Thyroid gland (tissue), 4 donors: ENCODE data around the gene CD2AP. TPM values are rescaled to one million over a fixed set of nuclear protein-coding genes. Genes with fewer than 3 reads are reported as not detected.

Experiments used
- DNase-seq, 2 donors: peaks; one replicate each; pipeline ENCODE4 v3.0.0-alpha.2; 2019
- H3K27ac ChIP-seq, 3 donors: fragments of 200-600 bp; sonication (generic); 1 replicate in 2 of 3; 2 replicates in 1 of 3; pipeline ENCODE4 v1.5.1; 2016 to 2019; ENCODE audit warnings: mild to moderate bottlenecking in 1 of 3, moderate library complexity in 1 of 3
- H3K27me3 ChIP-seq: fragments of 200-600 bp; sonication (generic); one replicate; pipeline ENCODE4 v1.5.1; 2019
- H3K36me3 ChIP-seq, 2 donors: fragments of 200-600 bp; sonication (generic); one replicate each; pipeline ENCODE4 v1.5.1; 2016 to 2019
- H3K4me1 ChIP-seq, 2 donors: fragments of 200-600 bp; sonication (generic); one replicate each; pipeline ENCODE4 v1.5.1; 2017 to 2019
- H3K4me3 ChIP-seq, 3 donors: fragments of 200-600 bp; sonication (generic); replicated peaks in 1 of 3; 1 replicate in 2 of 3; 2 replicates in 1 of 3; pipeline ENCODE4 v1.5.1; 2016; ENCODE audit warnings: mild to moderate bottlenecking in 1 of 3
- H3K9me3 ChIP-seq: fragments of 200-600 bp; sonication (generic); one replicate; pipeline ENCODE4 v1.5.1; 2017
- CTCF ChIP-seq, 6 experiments: fragments of 200-600 bp in 3 of 6; fragments of 450-650 bp in 3 of 6; sonication (generic) in 3 of 6; IDR thresholded peaks; one replicate each; pipeline ENCODE4 v1.5.1; 2016 to 2019; ENCODE audit warnings: antibody characterized with exemption in 6 of 6, mild to moderate bottlenecking in 2 of 6, inconsistent platforms in 1 of 6, moderate library complexity in 1 of 6
- POLR2A ChIP-seq, 2 donors: fragments of 450-650 bp; IDR thresholded peaks; one replicate each; pipeline ENCODE4 v1.6.1; 2017; ENCODE audit warnings: antibody characterized with exemption in 2 of 2, mild to moderate bottlenecking in 2 of 2, moderate library complexity in 1 of 2
- WGBS, 2 donors: methylation state at CpG; one replicate each; pipeline ENCODE4 v1.1.5; 2017; 5-methylcytosine and 5-hydroxymethylcytosine counted together
- intact Hi-C: fragments of 100-400 bp; cut with DNase I; formaldehyde crosslinking; loops from one replicate; pipeline ENCODE4 v1.15.1; 2023
- total RNA-seq, 4 donors: library from RNA; depleted of rRNA; stranded (reverse); fragments of >200 nt; gene quantifications; one replicate each; pipeline ENCODE4 v1.2.3, GENCODE V29; 2016

CD2AP gene
- total RNA-seq, 4 donors from 2014 or later = 27.9 to 48.2 (median 33.0) TPM

- WGBS, 2 donors = 91 to 93% methylated on average over 5 of the region's 5 CpGs
- no peaks in the 10 kb centered on the region for H3K9me3 ChIP-seq
- no peak overlapping the region for H3K27ac ChIP-seq
- DNase-seq = no peak
- peaks cover under 1 to 9% of the 10 kb centered on the region in 2 donors for H3K4me1 ChIP-seq
- H3K36me3 ChIP-seq = no peaks in the 10 kb centered on the region
- no peaks in the 10 kb centered on the region for H3K27me3 ChIP-seq
- TF ChIP-seq POLR2A (IDR thresholded peaks at IDR 0.05) (no peak), CTCF (IDR thresholded peaks at IDR 0.05) (no peak)
- H3K4me3 ChIP-seq = no peak overlapping the region
- intact Hi-C loops = no loop called here
These were observed 52.1 kb downstream of the CD2AP start for GRCh38 chr6:47529734-47530133.

- Histone ChIP-seq H3K27me3 (no peaks in the 10 kb centered on the region), H3K4me1 (no peaks in the 10 kb centered on the region), H3K4me3 (no peak overlapping the region), H3K9me3 (no peaks in the 10 kb centered on the region), H3K36me3 (no peaks in the 10 kb centered on the region), H3K27ac (no peak overlapping the region)
- TF ChIP-seq CTCF (IDR thresholded peaks at IDR 0.05) (no peak), POLR2A (IDR thresholded peaks at IDR 0.05) (no peak)
- intact Hi-C loops = no loop called here
- no peak for DNase-seq
- 95 to 100% methylated on average over 1 of the region's 1 CpG for WGBS, 2 donors
These were observed 55.5 kb downstream of the CD2AP start for GRCh38 chr6:47532981-47533585.

GRCh38 chr6:47534063-47534462, 56.5 kb downstream of the CD2AP start:
- H3K9me3 ChIP-seq = no peaks in the 10 kb centered on the region
- no peak overlapping the region for H3K27ac ChIP-seq
- H3K27me3 ChIP-seq = no peaks in the 10 kb centered on the region
- no peak overlapping the region for H3K4me3 ChIP-seq
- no peaks in the 10 kb centered on the region for H3K4me1 ChIP-seq
- intact Hi-C loops = no loop called here
- TF ChIP-seq POLR2A (IDR thresholded peaks at IDR 0.05) (no peak), CTCF (IDR thresholded peaks at IDR 0.05) (no peak)
- no peak for DNase-seq
- H3K36me3 ChIP-seq = no peaks in the 10 kb centered on the region

- Histone ChIP-seq H3K27me3 (no peaks in the 10 kb centered on the region), H3K36me3 (no peaks in the 10 kb centered on the region), H3K4me1 (no peaks in the 10 kb centered on the region), H3K4me3 (no peak overlapping the region), H3K9me3 (no peaks in the 10 kb centered on the region), H3K27ac (no peak overlapping the region)
- intact Hi-C loops = no loop called here
- TF ChIP-seq POLR2A (IDR thresholded peaks at IDR 0.05) (no peak), CTCF (IDR thresholded peaks at IDR 0.05) (no peak)
- WGBS, 2 donors = 71 to 78% methylated on average over 2 of the region's 2 CpGs
- no peak for DNase-seq
These were observed 58.0 kb downstream of the CD2AP start for GRCh38 chr6:47535316-47536225.

GRCh38 chr6:47536816-47537401, 59.3 kb downstream of the CD2AP start:
- Histone ChIP-seq H3K9me3 (no peaks in the 10 kb centered on the region), H3K27ac (no peak overlapping the region), H3K4me1 (no peaks in the 10 kb centered on the region), H3K27me3 (no peaks in the 10 kb centered on the region), H3K4me3 (no peak overlapping the region), H3K36me3 (no peaks in the 10 kb centered on the region)
- WGBS, 2 donors = 94 to 97% methylated on average over 4 of the region's 4 CpGs
- intact Hi-C loops = no loop called here
- TF ChIP-seq POLR2A (IDR thresholded peaks at IDR 0.05) (no peak), CTCF (IDR thresholded peaks at IDR 0.05) (no peak)
- no peak for DNase-seq
